ENCODE results near the gene SOX9. TPM values are rescaled to one million over a fixed set of nuclear protein-coding genes. Genes with fewer than 3 reads are reported as not detected.

Gene SOX9
- total RNA-seq, 1 donor from 2014 or later = 6.3 TPM

GRCh38 chr17:72169823-72170222 is 49.0 kb downstream of the SOX9 start:
- no peak overlapping the region for H3K27ac ChIP-seq (ENCODE audit: low read depth, low read length)

GRCh38 chr17:72171703-72172667 is 51.2 kb downstream of the SOX9 start:
- H3K4me1 ChIP-seq (ENCODE audit: control insufficient read depth in 3 of 3, insufficient read depth in 3 of 3, low read length in 3 of 3) = no peaks in the 10 kb centered on the region
- H3K36me3 ChIP-seq (ENCODE audit: control insufficient read depth in 3 of 3, insufficient read depth in 3 of 3, low read length in 3 of 3) = no peaks in the 10 kb centered on the region
- H3K9me3 ChIP-seq (ENCODE audit: control insufficient read depth in 3 of 3, low read length in 3 of 3) = no peaks in the 10 kb centered on the region
- H3K27ac ChIP-seq (ENCODE audit: low read depth, low read length) = no peak overlapping the region
- H3K4me3 ChIP-seq (ENCODE audit: low read length in 3 of 3) = no peak overlapping the region
- no peak overlapping the region for H3K9ac ChIP-seq (ENCODE audit: low read depth in 1 of 3, low read length in 3 of 3)
- peaks cover 0 to 6% (median 5%) of the 10 kb centered on the region in 3 donors for H3K27me3 ChIP-seq (ENCODE audit: control insufficient read depth in 3 of 3, insufficient read depth in 3 of 3, low read length in 3 of 3)

More at GRCh38 chr17:72169823-72170222, 49.0 kb downstream of the SOX9 start:
- Histone ChIP-seq H3K9me3 (ENCODE audit: control insufficient read depth in 3 of 3, low read length in 3 of 3) (no peaks in the 10 kb centered on the region), H3K36me3 (ENCODE audit: control insufficient read depth in 3 of 3, insufficient read depth in 3 of 3, low read length in 3 of 3) (no peaks in the 10 kb centered on the region), H3K4me3 (ENCODE audit: low read length in 3 of 3) (no peak overlapping the region), H3K27me3 (ENCODE audit: control insufficient read depth in 3 of 3, insufficient read depth in 3 of 3, low read length in 3 of 3) (peaks cover 0 to 5% (median 0%) of the 10 kb centered on the region in 3 donors), H3K4me1 (ENCODE audit: control insufficient read depth in 3 of 3, insufficient read depth in 3 of 3, low read length in 3 of 3) (peaks cover 0 to 3% (median 2%) of the 10 kb centered on the region in 3 donors), H3K9ac (ENCODE audit: low read depth in 1 of 3, low read length in 3 of 3) (no peak overlapping the region)

- H3K4me1 ChIP-seq (ENCODE audit: control insufficient read depth in 3 of 3, insufficient read depth in 3 of 3, low read length in 3 of 3) = no peaks in the 10 kb centered on the region
- no peak overlapping the region for H3K9ac ChIP-seq (ENCODE audit: low read depth in 1 of 3, low read length in 3 of 3)
- no peaks in the 10 kb centered on the region for H3K36me3 ChIP-seq (ENCODE audit: control insufficient read depth in 3 of 3, insufficient read depth in 3 of 3, low read length in 3 of 3)
- no peak overlapping the region for H3K27ac ChIP-seq (ENCODE audit: low read depth, low read length)
- H3K9me3 ChIP-seq (ENCODE audit: control insufficient read depth in 3 of 3, low read length in 3 of 3) = no peaks in the 10 kb centered on the region
- peaks cover 0 to 9% (median 6%) of the 10 kb centered on the region in 3 donors for H3K27me3 ChIP-seq (ENCODE audit: control insufficient read depth in 3 of 3, insufficient read depth in 3 of 3, low read length in 3 of 3)
- H3K4me3 ChIP-seq (ENCODE audit: low read length in 3 of 3) = no peak overlapping the region
Measured at GRCh38 chr17:72173499-72174116, 52.8 kb downstream of the SOX9 start.

GRCh38 chr17:72175263-72175662 is 54.4 kb downstream of the SOX9 start:
- Histone ChIP-seq H3K4me1 (ENCODE audit: control insufficient read depth in 3 of 3, insufficient read depth in 3 of 3, low read length in 3 of 3) (no peaks in the 10 kb centered on the region), H3K4me3 (ENCODE audit: low read length in 3 of 3) (no peak overlapping the region), H3K36me3 (ENCODE audit: control insufficient read depth in 3 of 3, insufficient read depth in 3 of 3, low read length in 3 of 3) (no peaks in the 10 kb centered on the region), H3K9me3 (ENCODE audit: control insufficient read depth in 3 of 3, low read length in 3 of 3) (no peaks in the 10 kb centered on the region), H3K27me3 (ENCODE audit: control insufficient read depth in 3 of 3, insufficient read depth in 3 of 3, low read length in 3 of 3) (peaks cover 0 to 9% (median 6%) of the 10 kb centered on the region in 3 donors), H3K9ac (ENCODE audit: low read depth in 1 of 3, low read length in 3 of 3) (no peak overlapping the region), H3K27ac (ENCODE audit: low read depth, low read length) (no peak overlapping the region)
